BE2C (cell line): ENCODE results near the gene NOC4L.

Experiments used
- DNase-seq: peaks from one replicate; pipeline ENCODE4 v3.0.0-alpha.2; 2020
- H3K27me3 ChIP-seq: fragments of 250-450 bp; sonication (Bioruptor Pico); 2 replicates; pipeline ENCODE4 v1.5.1; 2020; ENCODE audit warnings: mild to moderate bottlenecking
- H3K36me3 ChIP-seq: fragments of 250-450 bp; sonication (Bioruptor Pico); 2 replicates; pipeline ENCODE4 v1.5.1; 2020; ENCODE audit warnings: mild to moderate bottlenecking
- H3K4me1 ChIP-seq: fragments of 250-450 bp; sonication (Bioruptor Pico); 2 replicates; pipeline ENCODE4 v1.5.1; 2020
- H3K4me3 ChIP-seq: 2 replicates; pipeline ENCODE4 v1.5.1; 2011; ENCODE audit warnings: low read depth, low read length
- H3K9me3 ChIP-seq: fragments of 250-450 bp; sonication (Bioruptor Pico); 2 replicates; pipeline ENCODE4 v1.5.1; 2020
- CTCF ChIP-seq: IDR thresholded peaks from 2 replicates; pipeline ENCODE4 v1.5.1; 2012; ENCODE audit warnings: mild to moderate bottlenecking, low read depth, low read length

Gene NOC4L

GRCh38 chr12:132141976-132142678 is 2.1 kb upstream of the NOC4L start:
- TF ChIP-seq CTCF: no peak
- Histone ChIP-seq H3K27me3 (no peaks in the 10 kb centered on the region), H3K9me3 (no peaks in the 10 kb centered on the region), H3K4me3 (no peak overlapping the region), H3K4me1 (no peaks in the 10 kb centered on the region), H3K36me3 (peaks cover 41% of the 10 kb centered on the region)
- DNase-seq: no peak

- TF ChIP-seq CTCF: no peak
- peaks cover 47% of the 10 kb centered on the region for H3K36me3 ChIP-seq
These were observed 1.4 kb upstream of the NOC4L start for GRCh38 chr12:132142679-132143335.

GRCh38 chr12:132143336-132144071 is 753 bp upstream of the NOC4L start:
- no peaks in the 10 kb centered on the region for H3K4me1 ChIP-seq
- H3K27me3 ChIP-seq: no peaks in the 10 kb centered on the region
- peak overlapping the region; percentile 88 for H3K4me3 ChIP-seq
- peaks cover 50% of the 10 kb centered on the region for H3K36me3 ChIP-seq
- no peaks in the 10 kb centered on the region for H3K9me3 ChIP-seq
- peak; percentile 25 for DNase-seq
- TF ChIP-seq CTCF: no peak

More at GRCh38 chr12:132142679-132143335, 1.4 kb upstream of the NOC4L start:
- no peaks in the 10 kb centered on the region for H3K4me1 ChIP-seq
- no peaks in the 10 kb centered on the region for H3K9me3 ChIP-seq
- no peak for DNase-seq
- H3K4me3 ChIP-seq: peak overlapping the region; percentile 88
- H3K27me3 ChIP-seq: no peaks in the 10 kb centered on the region

- H3K9me3 ChIP-seq: no peaks in the 10 kb centered on the region
- TF ChIP-seq CTCF: no peak
- peak; percentile 13 for DNase-seq
- H3K36me3 ChIP-seq: peaks cover 38% of the 10 kb centered on the region
- H3K4me1 ChIP-seq: no peaks in the 10 kb centered on the region
- no peaks in the 10 kb centered on the region for H3K27me3 ChIP-seq
- peak overlapping the region; percentile 88 for H3K4me3 ChIP-seq
These were observed 532 bp downstream of the NOC4L start for GRCh38 chr12:132144810-132145168.

GRCh38 chr12:132145334-132145733 is 1.1 kb downstream of the NOC4L start:
- Histone ChIP-seq H3K27me3 (no peaks in the 10 kb centered on the region), H3K4me3 (peak overlapping the region; percentile 88), H3K36me3 (peaks cover 33% of the 10 kb centered on the region), H3K9me3 (no peaks in the 10 kb centered on the region), H3K4me1 (no peaks in the 10 kb centered on the region)
- peak; percentile 6 for DNase-seq
- no peak for TF ChIP-seq CTCF

- no peak for DNase-seq
- H3K4me1 ChIP-seq: no peaks in the 10 kb centered on the region
- peaks cover 25% of the 10 kb centered on the region for H3K36me3 ChIP-seq
These were observed 1.8 kb downstream of the NOC4L start for GRCh38 chr12:132146098-132146497.

More at GRCh38 chr12:132146098-132146497, 1.8 kb downstream of the NOC4L start:
- Histone ChIP-seq H3K9me3 (no peaks in the 10 kb centered on the region), H3K27me3 (no peaks in the 10 kb centered on the region), H3K4me3 (no peak overlapping the region)
- TF ChIP-seq CTCF: no peak
